ENCODE measurements around the gene BMAL2.
A peak's percentile ranks its signal among the peaks of the same experiment; 100 is the strongest.

Gene BMAL2

GRCh38 chr12:27319848-27320247 is 12.8 kb upstream of the BMAL2 start:
- Histone ChIP-seq H2BK120ac (ENCODE audit: low read depth, low read length) (no peak overlapping the region), H2BK5ac (ENCODE audit: low read length) (no peak overlapping the region), H3K4ac (ENCODE audit: low read length) (no peak overlapping the region), H3K9ac (ENCODE audit: low read depth, low read length, poor library complexity) (no peak overlapping the region), H4K8ac (ENCODE audit: low read depth, low read length) (no peak overlapping the region), H3K9me3 (replicated peaks in 1 of 2; ENCODE audit: control insufficient read depth in 2 of 2, insufficient read depth in 1 of 2, low read depth in 1 of 2, low read length in 2 of 2) (no peaks in the 10 kb centered on the region), H3K79me1 (ENCODE audit: low read depth, low read length) (no peaks in the 10 kb centered on the region), H2BK12ac (ENCODE audit: low read length) (no peak overlapping the region), H3K4me3 (ENCODE audit: low read length in 2 of 2) (no peak overlapping the region), H3K23ac (ENCODE audit: low read depth, low read length, poor library complexity) (no peak overlapping the region), H3K4me1 (ENCODE audit: control insufficient read depth in 2 of 2, insufficient read depth in 1 of 2, low read depth in 1 of 2, low read length in 2 of 2) (no peaks in the 10 kb centered on the region), H2AFZ (ENCODE audit: low read length) (no peak overlapping the region), H3K14ac (ENCODE audit: low read length) (no peak overlapping the region), H3K4me2 (ENCODE audit: insufficient read depth, low read length, poor library complexity, severe bottlenecking) (no peak overlapping the region), H3K27me3 (ENCODE audit: control insufficient read depth in 3 of 3, insufficient read depth in 3 of 3, low read depth in 1 of 3, low read length in 3 of 3) (no peaks in the 10 kb centered on the region), H3K36me3 (replicated peaks in 1 of 2; ENCODE audit: control insufficient read depth in 2 of 2, insufficient read depth in 2 of 2, low read length in 2 of 2) (peaks cover 5 to 98% of the 10 kb centered on the region in 2 donors), H3K18ac (ENCODE audit: low read length) (no peak overlapping the region), H2AK5ac (ENCODE audit: low read depth, low read length) (no peak overlapping the region), H3K27ac (replicated peaks; ENCODE audit: low read length) (no peak overlapping the region), H2BK15ac (ENCODE audit: low read length) (no peak overlapping the region), H4K91ac (ENCODE audit: low read depth, low read length, poor library complexity) (no peak overlapping the region)
- DNase-seq (ENCODE audit: low spot score): no peak
- no CpG with 5 or more reads among the region's 2 CpGs for WGBS, 2 donors (ENCODE audit: extremely low coverage in 2 of 2, insufficient read length in 2 of 2, insufficient replicate concordance in 1 of 2)

- Histone ChIP-seq H2BK5ac (ENCODE audit: low read length) (no peak overlapping the region), H3K23ac (ENCODE audit: low read depth, low read length, poor library complexity) (no peak overlapping the region), H4K8ac (ENCODE audit: low read depth, low read length) (no peak overlapping the region), H3K14ac (ENCODE audit: low read length) (no peak overlapping the region), H2AK5ac (ENCODE audit: low read depth, low read length) (no peak overlapping the region), H3K18ac (ENCODE audit: low read length) (no peak overlapping the region), H3K27me3 (ENCODE audit: control insufficient read depth in 3 of 3, insufficient read depth in 3 of 3, low read depth in 1 of 3, low read length in 3 of 3) (no peaks in the 10 kb centered on the region), H3K4me1 (ENCODE audit: control insufficient read depth in 2 of 2, insufficient read depth in 1 of 2, low read depth in 1 of 2, low read length in 2 of 2) (no peaks in the 10 kb centered on the region), H3K4ac (ENCODE audit: low read length) (no peak overlapping the region), H3K4me2 (ENCODE audit: insufficient read depth, low read length, poor library complexity, severe bottlenecking) (no peak overlapping the region), H3K4me3 (ENCODE audit: low read length in 2 of 2) (no peak overlapping the region), H2BK12ac (ENCODE audit: low read length) (no peak overlapping the region), H3K27ac (replicated peaks; ENCODE audit: low read length) (no peak overlapping the region), H3K79me1 (ENCODE audit: low read depth, low read length) (no peaks in the 10 kb centered on the region), H4K91ac (ENCODE audit: low read depth, low read length, poor library complexity) (no peak overlapping the region), H3K9me3 (replicated peaks in 1 of 2; ENCODE audit: control insufficient read depth in 2 of 2, insufficient read depth in 1 of 2, low read depth in 1 of 2, low read length in 2 of 2) (no peaks in the 10 kb centered on the region), H2BK120ac (ENCODE audit: low read depth, low read length) (no peak overlapping the region), H2AFZ (ENCODE audit: low read length) (no peak overlapping the region), H3K36me3 (replicated peaks in 1 of 2; ENCODE audit: control insufficient read depth in 2 of 2, insufficient read depth in 2 of 2, low read length in 2 of 2) (peaks cover 5 to 82% of the 10 kb centered on the region in 2 donors), H2BK15ac (ENCODE audit: low read length) (no peak overlapping the region), H3K9ac (ENCODE audit: low read depth, low read length, poor library complexity) (no peak overlapping the region)
- DNase-seq (ENCODE audit: low spot score): no peak
Measured at GRCh38 chr12:27324530-27324929, 8.1 kb upstream of the BMAL2 start.

- Histone ChIP-seq H2AK5ac (ENCODE audit: low read depth, low read length) (no peak overlapping the region), H2BK5ac (ENCODE audit: low read length) (no peak overlapping the region), H3K27me3 (ENCODE audit: control insufficient read depth in 3 of 3, insufficient read depth in 3 of 3, low read depth in 1 of 3, low read length in 3 of 3) (peaks cover 0 to 19% (median 0%) of the 10 kb centered on the region in 3 experiments), H4K8ac (ENCODE audit: low read depth, low read length) (no peak overlapping the region), H2AFZ (ENCODE audit: low read length) (peak overlapping the region; percentile 92), H3K14ac (ENCODE audit: low read length) (no peak overlapping the region), H3K9me3 (replicated peaks in 1 of 2; ENCODE audit: control insufficient read depth in 2 of 2, insufficient read depth in 1 of 2, low read depth in 1 of 2, low read length in 2 of 2) (no peaks in the 10 kb centered on the region), H3K18ac (ENCODE audit: low read length) (no peak overlapping the region), H3K27ac (replicated peaks; ENCODE audit: low read length) (no peak overlapping the region), H2BK120ac (ENCODE audit: low read depth, low read length) (no peak overlapping the region), H3K36me3 (replicated peaks in 1 of 2; ENCODE audit: control insufficient read depth in 2 of 2, insufficient read depth in 2 of 2, low read length in 2 of 2) (peaks cover 0 to 19% of the 10 kb centered on the region in 2 donors), H3K4me3 (ENCODE audit: low read length in 2 of 2) (no peak overlapping the region), H3K79me1 (ENCODE audit: low read depth, low read length) (no peaks in the 10 kb centered on the region), H3K4me1 (ENCODE audit: control insufficient read depth in 2 of 2, insufficient read depth in 1 of 2, low read depth in 1 of 2, low read length in 2 of 2) (peaks cover 7 to 16% of the 10 kb centered on the region in 2 donors), H3K4me2 (ENCODE audit: insufficient read depth, low read length, poor library complexity, severe bottlenecking) (no peak overlapping the region), H4K91ac (ENCODE audit: low read depth, low read length, poor library complexity) (no peak overlapping the region), H3K23ac (ENCODE audit: low read depth, low read length, poor library complexity) (no peak overlapping the region), H2BK12ac (ENCODE audit: low read length) (no peak overlapping the region), H3K9ac (ENCODE audit: low read depth, low read length, poor library complexity) (no peak overlapping the region), H3K4ac (ENCODE audit: low read length) (no peak overlapping the region), H2BK15ac (ENCODE audit: low read length) (no peak overlapping the region)
- no CpG with 5 or more reads among the region's 1 CpG for WGBS, 2 donors (ENCODE audit: extremely low coverage in 2 of 2, insufficient read length in 2 of 2, insufficient replicate concordance in 1 of 2)
- DNase-seq (ENCODE audit: low spot score): no peak
Measured at GRCh38 chr12:27330846-27331245, 1.8 kb upstream of the BMAL2 start.

GRCh38 chr12:27331291-27331926 is 1.2 kb upstream of the BMAL2 start:
- peaks cover 0 to 19% (median 0%) of the 10 kb centered on the region in 3 experiments for H3K27me3 ChIP-seq (ENCODE audit: control insufficient read depth in 3 of 3, insufficient read depth in 3 of 3, low read depth in 1 of 3, low read length in 3 of 3)
- no peak overlapping the region for H3K9ac ChIP-seq (ENCODE audit: low read depth, low read length, poor library complexity)
- no peak overlapping the region for H2BK12ac ChIP-seq (ENCODE audit: low read length)
- H3K4me3 ChIP-seq (ENCODE audit: low read length in 2 of 2): peak overlapping the region in 1 of 2 donors; percentile 70
- no peak overlapping the region for H3K4me2 ChIP-seq (ENCODE audit: insufficient read depth, low read length, poor library complexity, severe bottlenecking)
- WGBS, 2 donors (ENCODE audit: extremely low coverage in 2 of 2, insufficient read length in 2 of 2, insufficient replicate concordance in 1 of 2): no CpG with 5 or more reads among the region's 7 CpGs
- no peak overlapping the region for H3K23ac ChIP-seq (ENCODE audit: low read depth, low read length, poor library complexity)
- no peak overlapping the region for H3K27ac ChIP-seq (replicated peaks; ENCODE audit: low read length)
- H3K4me1 ChIP-seq (ENCODE audit: control insufficient read depth in 2 of 2, insufficient read depth in 1 of 2, low read depth in 1 of 2, low read length in 2 of 2): peaks cover 7 to 16% of the 10 kb centered on the region in 2 donors
- H4K91ac ChIP-seq (ENCODE audit: low read depth, low read length, poor library complexity): no peak overlapping the region
- no peak overlapping the region for H3K14ac ChIP-seq (ENCODE audit: low read length)
- peak overlapping the region; percentile 92 for H2AFZ ChIP-seq (ENCODE audit: low read length)
- H3K18ac ChIP-seq (ENCODE audit: low read length): no peak overlapping the region
- no peak overlapping the region for H2BK120ac ChIP-seq (ENCODE audit: low read depth, low read length)
- H4K8ac ChIP-seq (ENCODE audit: low read depth, low read length): no peak overlapping the region
- H2BK5ac ChIP-seq (ENCODE audit: low read length): no peak overlapping the region
- H3K36me3 ChIP-seq (replicated peaks in 1 of 2; ENCODE audit: control insufficient read depth in 2 of 2, insufficient read depth in 2 of 2, low read length in 2 of 2): peaks cover 0 to 13% of the 10 kb centered on the region in 2 donors
- no peak for DNase-seq (ENCODE audit: low spot score)
- H3K4ac ChIP-seq (ENCODE audit: low read length): no peak overlapping the region
- no peaks in the 10 kb centered on the region for H3K9me3 ChIP-seq (replicated peaks in 1 of 2; ENCODE audit: control insufficient read depth in 2 of 2, insufficient read depth in 1 of 2, low read depth in 1 of 2, low read length in 2 of 2)
- no peaks in the 10 kb centered on the region for H3K79me1 ChIP-seq (ENCODE audit: low read depth, low read length)
- H2BK15ac ChIP-seq (ENCODE audit: low read length): no peak overlapping the region
- H2AK5ac ChIP-seq (ENCODE audit: low read depth, low read length): no peak overlapping the region

Measured in neuronal stem cell (in vitro differentiated cells).